Upper lobe of right lung (tissue), 1 donor: Measurements from ENCODE around the gene LENEP. TPM values are rescaled to one million over a fixed set of nuclear protein-coding genes. Genes with fewer than 3 reads are reported as not detected.

Source experiments
- ATAC-seq: fragments of 200-7000 bp; cut with Tn5 transposase; one replicate; pipeline ENCODE4 v1.9.1; 2020; ENCODE audit warnings: mild to moderate bottlenecking, moderate library complexity
- DNase-seq: peaks from one replicate; pipeline ENCODE4 v3.0.0-alpha.2; 2020
- H3K27ac ChIP-seq: fragments of 200-600 bp; one replicate; pipeline ENCODE4 v1.8.0; 2022
- H3K27me3 ChIP-seq: fragments of 200-600 bp; one replicate; pipeline ENCODE4 v1.8.0; 2022; ENCODE audit warnings: mild to moderate bottlenecking
- H3K36me3 ChIP-seq: fragments of 200-600 bp; one replicate; pipeline ENCODE4 v1.8.0; 2022
- H3K4me1 ChIP-seq: fragments of 200-600 bp; one replicate; pipeline ENCODE4 v1.8.0; 2022
- H3K4me3 ChIP-seq: fragments of 200-600 bp; one replicate; pipeline ENCODE4 v1.8.0; 2022; ENCODE audit warnings: mild to moderate bottlenecking
- H3K9me3 ChIP-seq: fragments of 200-600 bp; one replicate; pipeline ENCODE4 v1.8.0; 2022
- intact Hi-C: fragments of 100-400 bp; cut with DNase I; formaldehyde crosslinking; loops from one replicate; pipeline ENCODE4 v1.11.0; 2022
- total RNA-seq: library from RNA; stranded (reverse); fragmentation: NEBNext Ultra II Directional; extraction: Animal tissue kit (Norgen Biotek cat#: 25700); gene quantifications from one replicate; pipeline ENCODE4 v1.2.1, GENCODE V29; 2021
- TF ChIP-seq, protein P1 (sequence below): fragments of 200-600 bp; IDR thresholded peaks from one replicate; pipeline ENCODE4 v1.8.0; 2022; ENCODE audit warnings: antibody characterized with exemption
- donor health status: DM: no; HTN: yes; CAD: no; lungs with severe emphysema.

The LENEP gene
- total RNA-seq, 1 donor from 2014 or later, result not detected

- Histone ChIP-seq H3K9me3 (no peaks in the 10 kb centered on the region), H3K4me3 (no peak overlapping the region), H3K27ac (no peak overlapping the region), H3K4me1 (no peaks in the 10 kb centered on the region), H3K36me3 (no peaks in the 10 kb centered on the region), H3K27me3 (no peaks in the 10 kb centered on the region)
- intact Hi-C loops, result no loop called here
- TF ChIP-seq, protein P1, sequence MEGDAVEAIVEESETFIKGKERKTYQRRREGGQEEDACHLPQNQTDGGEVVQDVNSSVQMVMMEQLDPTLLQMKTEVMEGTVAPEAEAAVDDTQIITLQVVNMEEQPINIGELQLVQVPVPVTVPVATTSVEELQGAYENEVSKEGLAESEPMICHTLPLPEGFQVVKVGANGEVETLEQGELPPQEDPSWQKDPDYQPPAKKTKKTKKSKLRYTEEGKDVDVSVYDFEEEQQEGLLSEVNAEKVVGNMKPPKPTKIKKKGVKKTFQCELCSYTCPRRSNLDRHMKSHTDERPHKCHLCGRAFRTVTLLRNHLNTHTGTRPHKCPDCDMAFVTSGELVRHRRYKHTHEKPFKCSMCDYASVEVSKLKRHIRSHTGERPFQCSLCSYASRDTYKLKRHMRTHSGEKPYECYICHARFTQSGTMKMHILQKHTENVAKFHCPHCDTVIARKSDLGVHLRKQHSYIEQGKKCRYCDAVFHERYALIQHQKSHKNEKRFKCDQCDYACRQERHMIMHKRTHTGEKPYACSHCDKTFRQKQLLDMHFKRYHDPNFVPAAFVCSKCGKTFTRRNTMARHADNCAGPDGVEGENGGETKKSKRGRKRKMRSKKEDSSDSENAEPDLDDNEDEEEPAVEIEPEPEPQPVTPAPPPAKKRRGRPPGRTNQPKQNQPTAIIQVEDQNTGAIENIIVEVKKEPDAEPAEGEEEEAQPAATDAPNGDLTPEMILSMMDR, result no peak
- DNase-seq (no peak), ATAC-seq (no peak)
These were observed 37.5 kb downstream of the LENEP start for GRCh38 chr1:155030899-155031298.

DNA sequence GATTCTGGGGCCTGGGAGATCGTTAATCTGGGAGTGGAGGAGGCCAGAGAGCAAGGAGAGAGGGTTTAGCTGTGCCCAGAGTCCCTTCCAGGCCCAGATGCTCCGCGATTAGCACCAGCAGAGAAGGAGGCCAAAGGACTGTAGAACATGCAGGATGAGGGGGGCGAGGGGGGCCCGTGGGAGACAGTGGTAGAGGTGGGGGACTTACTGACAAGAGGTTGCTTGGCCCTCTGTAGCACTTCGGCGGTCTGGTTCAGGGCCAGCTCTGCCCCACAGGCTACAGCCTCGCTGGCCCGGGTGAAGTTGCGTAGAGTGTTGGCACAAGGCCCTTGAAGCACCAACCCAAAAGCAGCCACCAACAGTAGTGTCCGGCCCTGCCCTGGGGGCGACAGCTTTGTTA, 39.5 kb downstream of the LENEP start:
- Histone ChIP-seq H3K9me3 (no peaks in the 10 kb centered on the region), H3K36me3 (no peaks in the 10 kb centered on the region), H3K4me3 (no peak overlapping the region), H3K27ac (no peak overlapping the region), H3K27me3 (no peaks in the 10 kb centered on the region), H3K4me1 (peaks cover 5% of the 10 kb centered on the region)
- ATAC-seq (no peak), DNase-seq (no peak)
- intact Hi-C loops, result no loop called here
- TF ChIP-seq, protein P1, result no peak

GRCh38 chr1:155033524-155033923, 40.1 kb downstream of the LENEP start, which contains the start of the genes DCST1 and DCST2:
Gene DCST1 (plus strand): TSS chr1:155033824. CDS start chr1:155034037, 213 bp downstream.
Gene DCST2 (minus strand): TSS chr1:155033781. CDS start chr1:155033701, 80 bp downstream.
- no peak for DNase-seq
- no peak for ATAC-seq
- peaks cover 5% of the 10 kb centered on the region for H3K4me1 ChIP-seq
- H3K27ac ChIP-seq, result no peak within 1 kb of the TSS
- H3K4me3 ChIP-seq, result no peak within 1 kb of the TSS
- TF ChIP-seq, protein P1, result no peak
- H3K36me3 ChIP-seq, result no peaks in the 10 kb centered on the region
- no peaks in the 10 kb centered on the region for H3K27me3 ChIP-seq
- intact Hi-C loops, result no loop called here
- H3K9me3 ChIP-seq, result no peaks in the 10 kb centered on the region

GRCh38 chr1:155034318-155035208, 41.2 kb downstream of the LENEP start:
- Histone ChIP-seq H3K36me3 (no peaks in the 10 kb centered on the region), H3K27me3 (no peaks in the 10 kb centered on the region), H3K4me3 (no peak overlapping the region), H3K27ac (no peak overlapping the region), H3K4me1 (peaks cover 5% of the 10 kb centered on the region), H3K9me3 (no peaks in the 10 kb centered on the region)
- TF ChIP-seq, protein P1, result no peak
- no peak for ATAC-seq
- DNase-seq, result no peak
- intact Hi-C loops, result no loop called here

GRCh38 chr1:155035936-155036335, 42.5 kb downstream of the LENEP start:
- Histone ChIP-seq H3K27me3 (no peaks in the 10 kb centered on the region), H3K27ac (no peak overlapping the region), H3K4me3 (no peak overlapping the region), H3K9me3 (no peaks in the 10 kb centered on the region), H3K4me1 (peaks cover 5% of the 10 kb centered on the region), H3K36me3 (no peaks in the 10 kb centered on the region)
- ATAC-seq (no peak), DNase-seq (no peak)
- intact Hi-C loops, result no loop called here
- TF ChIP-seq, protein P1, result no peak
